Measurements from ENCODE around the gene INHBA. TPM values are rescaled to one million over a fixed set of nuclear protein-coding genes. Genes with fewer than 3 reads are reported as not detected.

Gene INHBA
- total and polyA plus RNA-seq, 2 experiments from 2014 or later = 0.94 to 1.3 TPM

DNA sequence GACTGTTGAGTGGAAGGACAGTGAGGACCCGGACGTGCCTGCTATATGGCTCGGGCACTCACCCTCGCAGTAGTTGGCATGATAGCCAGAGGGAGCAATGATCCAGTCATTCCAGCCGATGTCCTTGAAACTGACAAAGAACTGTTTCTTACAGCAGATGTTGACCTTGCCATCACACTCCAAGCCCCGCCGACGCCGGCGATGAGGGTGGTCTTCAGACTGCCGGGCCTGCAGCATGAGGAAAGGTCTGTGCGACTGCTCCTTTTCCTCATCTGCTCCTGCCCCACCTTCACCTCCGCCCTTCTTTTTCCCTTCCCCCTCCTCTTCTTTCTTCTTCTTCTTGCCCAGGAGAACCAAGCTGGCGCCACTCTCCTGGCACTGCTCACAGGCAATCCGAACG, 13.1 kb downstream of the INHBA start:
- Mint-ChIP-seq H3K27me3 (ENCODE audit: insufficient read depth, low read depth, poor library complexity) (no peaks in the 10 kb centered on the region), H3K4me1 (peaks cover 38% of the 10 kb centered on the region), H3K36me3 (ENCODE audit: low read depth) (no peaks in the 10 kb centered on the region), H3K4me3 (no peak overlapping the region), H3K27ac (no peak overlapping the region), H3K9me3 (no peaks in the 10 kb centered on the region)
- Histone ChIP-seq H3F3A (replicated peaks; ENCODE audit: low read depth) (no peaks in the 10 kb centered on the region), H4K20me1 (replicated peaks; ENCODE audit: insufficient read depth) (no peaks in the 10 kb centered on the region), H3K4me3 (no peak overlapping the region), H3K4me1 (ENCODE audit: insufficient read depth) (peaks cover 38% of the 10 kb centered on the region), H3K27me3 (ENCODE audit: insufficient read depth) (no peaks in the 10 kb centered on the region), H3K27ac (ENCODE audit: low read depth) (no peak overlapping the region), H2AFZ (no peak overlapping the region), H3K79me2 (replicated peaks; ENCODE audit: insufficient read depth) (no peaks in the 10 kb centered on the region), H3K9me2 (ENCODE audit: insufficient read depth) (no peaks in the 10 kb centered on the region), H3K4me2 (no peak overlapping the region), H3K36me3 (ENCODE audit: insufficient read depth) (no peaks in the 10 kb centered on the region)
- DNase-seq (ENCODE audit: low spot score) (no peak), ATAC-seq (no peak)
- no peak for TF ChIP-seq EZH2 (IDR thresholded peaks at IDR 0.05; ENCODE audit: low read depth, unreplicated experiment)
- TF ChIP-seq EZH2phosphoT487 (IDR thresholded peaks at IDR 0.05; ENCODE audit: unreplicated experiment) = no peak
- no peak for TF ChIP-seq ZNF331 (CRISPR knock-in tag; IDR thresholded peaks at IDR 0.05; ENCODE audit: low read depth)
- TF ChIP-seq CREB1 (CRISPR knock-in tag; IDR thresholded peaks at IDR 0.05; ENCODE audit: low read depth) = no peak

DNA sequence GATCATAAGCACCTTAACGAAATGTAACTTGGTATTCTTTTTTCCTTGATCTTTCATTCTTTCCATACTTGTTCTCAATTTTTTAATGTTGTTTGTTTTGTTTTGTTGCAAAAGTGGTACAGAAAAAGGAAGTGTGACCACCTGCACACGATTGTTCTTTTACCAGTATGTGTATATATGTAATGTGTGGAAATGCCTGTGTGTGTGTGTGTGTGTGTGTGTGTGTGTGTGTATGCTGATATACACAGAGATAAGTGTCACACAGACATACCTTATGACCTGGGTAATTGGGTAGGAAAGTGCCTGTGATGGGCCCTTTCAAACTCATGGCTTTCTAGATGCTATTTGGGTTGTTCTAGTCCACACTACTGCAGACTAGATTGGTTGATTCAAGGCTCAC, 14.0 kb downstream of the INHBA start:
- H3K36me3 ChIP-seq (ENCODE audit: insufficient read depth) = no peaks in the 10 kb centered on the region
- H3K4me3 ChIP-seq = no peak overlapping the region
- no peaks in the 10 kb centered on the region for H3K79me2 ChIP-seq (replicated peaks; ENCODE audit: insufficient read depth)
- H3K4me2 ChIP-seq = no peak overlapping the region
- no peak overlapping the region for H2AFZ ChIP-seq
- no peak for DNase-seq (ENCODE audit: low spot score)
- no peak overlapping the region for H3K27ac ChIP-seq (ENCODE audit: low read depth)
- H4K20me1 ChIP-seq (replicated peaks; ENCODE audit: insufficient read depth) = no peaks in the 10 kb centered on the region
- no peak for ATAC-seq
- Mint-ChIP-seq H3K4me1 (peaks cover 33% of the 10 kb centered on the region), H3K9me3 (no peaks in the 10 kb centered on the region), H3K36me3 (ENCODE audit: low read depth) (no peaks in the 10 kb centered on the region), H3K27me3 (ENCODE audit: insufficient read depth, low read depth, poor library complexity) (no peaks in the 10 kb centered on the region), H3K4me3 (no peak overlapping the region), H3K27ac (no peak overlapping the region)
- H3F3A ChIP-seq (replicated peaks; ENCODE audit: low read depth) = no peaks in the 10 kb centered on the region
- no peaks in the 10 kb centered on the region for H3K27me3 ChIP-seq (ENCODE audit: insufficient read depth)
- peaks cover 29% of the 10 kb centered on the region for H3K4me1 ChIP-seq (ENCODE audit: insufficient read depth)
- H3K9me2 ChIP-seq (ENCODE audit: insufficient read depth) = no peaks in the 10 kb centered on the region
- TF ChIP-seq CREB1 (CRISPR knock-in tag; IDR thresholded peaks at IDR 0.05; ENCODE audit: low read depth) (no peak), JUNB (IDR thresholded peaks at IDR 0.05; ENCODE audit: unreplicated experiment) (no peak), EZH2phosphoT487 (IDR thresholded peaks at IDR 0.05; ENCODE audit: unreplicated experiment) (no peak), POLR2AphosphoS5 (IDR thresholded peaks at IDR 0.05; ENCODE audit: low read depth) (no peak), STAT1 (IDR thresholded peaks at IDR 0.05; ENCODE audit: unreplicated experiment) (no peak), ZNF331 (CRISPR knock-in tag; IDR thresholded peaks at IDR 0.05; ENCODE audit: low read depth) (no peak), EZH2 (IDR thresholded peaks at IDR 0.05; ENCODE audit: low read depth, unreplicated experiment) (no peak), ZNF114 (CRISPR knock-in tag; IDR thresholded peaks at IDR 0.05) (no peak), NANOG (IDR thresholded peaks at IDR 0.05; ENCODE audit: borderline replicate concordance) (no peak)
- TF ChIP-seq, protein P1, sequence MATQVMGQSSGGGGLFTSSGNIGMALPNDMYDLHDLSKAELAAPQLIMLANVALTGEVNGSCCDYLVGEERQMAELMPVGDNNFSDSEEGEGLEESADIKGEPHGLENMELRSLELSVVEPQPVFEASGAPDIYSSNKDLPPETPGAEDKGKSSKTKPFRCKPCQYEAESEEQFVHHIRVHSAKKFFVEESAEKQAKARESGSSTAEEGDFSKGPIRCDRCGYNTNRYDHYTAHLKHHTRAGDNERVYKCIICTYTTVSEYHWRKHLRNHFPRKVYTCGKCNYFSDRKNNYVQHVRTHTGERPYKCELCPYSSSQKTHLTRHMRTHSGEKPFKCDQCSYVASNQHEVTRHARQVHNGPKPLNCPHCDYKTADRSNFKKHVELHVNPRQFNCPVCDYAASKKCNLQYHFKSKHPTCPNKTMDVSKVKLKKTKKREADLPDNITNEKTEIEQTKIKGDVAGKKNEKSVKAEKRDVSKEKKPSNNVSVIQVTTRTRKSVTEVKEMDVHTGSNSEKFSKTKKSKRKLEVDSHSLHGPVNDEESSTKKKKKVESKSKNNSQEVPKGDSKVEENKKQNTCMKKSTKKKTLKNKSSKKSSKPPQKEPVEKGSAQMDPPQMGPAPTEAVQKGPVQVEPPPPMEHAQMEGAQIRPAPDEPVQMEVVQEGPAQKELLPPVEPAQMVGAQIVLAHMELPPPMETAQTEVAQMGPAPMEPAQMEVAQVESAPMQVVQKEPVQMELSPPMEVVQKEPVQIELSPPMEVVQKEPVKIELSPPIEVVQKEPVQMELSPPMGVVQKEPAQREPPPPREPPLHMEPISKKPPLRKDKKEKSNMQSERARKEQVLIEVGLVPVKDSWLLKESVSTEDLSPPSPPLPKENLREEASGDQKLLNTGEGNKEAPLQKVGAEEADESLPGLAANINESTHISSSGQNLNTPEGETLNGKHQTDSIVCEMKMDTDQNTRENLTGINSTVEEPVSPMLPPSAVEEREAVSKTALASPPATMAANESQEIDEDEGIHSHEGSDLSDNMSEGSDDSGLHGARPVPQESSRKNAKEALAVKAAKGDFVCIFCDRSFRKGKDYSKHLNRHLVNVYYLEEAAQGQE (IDR thresholded peaks at IDR 0.05; ENCODE audit: unreplicated experiment) = no peak
- TF ChIP-seq, protein P2, sequence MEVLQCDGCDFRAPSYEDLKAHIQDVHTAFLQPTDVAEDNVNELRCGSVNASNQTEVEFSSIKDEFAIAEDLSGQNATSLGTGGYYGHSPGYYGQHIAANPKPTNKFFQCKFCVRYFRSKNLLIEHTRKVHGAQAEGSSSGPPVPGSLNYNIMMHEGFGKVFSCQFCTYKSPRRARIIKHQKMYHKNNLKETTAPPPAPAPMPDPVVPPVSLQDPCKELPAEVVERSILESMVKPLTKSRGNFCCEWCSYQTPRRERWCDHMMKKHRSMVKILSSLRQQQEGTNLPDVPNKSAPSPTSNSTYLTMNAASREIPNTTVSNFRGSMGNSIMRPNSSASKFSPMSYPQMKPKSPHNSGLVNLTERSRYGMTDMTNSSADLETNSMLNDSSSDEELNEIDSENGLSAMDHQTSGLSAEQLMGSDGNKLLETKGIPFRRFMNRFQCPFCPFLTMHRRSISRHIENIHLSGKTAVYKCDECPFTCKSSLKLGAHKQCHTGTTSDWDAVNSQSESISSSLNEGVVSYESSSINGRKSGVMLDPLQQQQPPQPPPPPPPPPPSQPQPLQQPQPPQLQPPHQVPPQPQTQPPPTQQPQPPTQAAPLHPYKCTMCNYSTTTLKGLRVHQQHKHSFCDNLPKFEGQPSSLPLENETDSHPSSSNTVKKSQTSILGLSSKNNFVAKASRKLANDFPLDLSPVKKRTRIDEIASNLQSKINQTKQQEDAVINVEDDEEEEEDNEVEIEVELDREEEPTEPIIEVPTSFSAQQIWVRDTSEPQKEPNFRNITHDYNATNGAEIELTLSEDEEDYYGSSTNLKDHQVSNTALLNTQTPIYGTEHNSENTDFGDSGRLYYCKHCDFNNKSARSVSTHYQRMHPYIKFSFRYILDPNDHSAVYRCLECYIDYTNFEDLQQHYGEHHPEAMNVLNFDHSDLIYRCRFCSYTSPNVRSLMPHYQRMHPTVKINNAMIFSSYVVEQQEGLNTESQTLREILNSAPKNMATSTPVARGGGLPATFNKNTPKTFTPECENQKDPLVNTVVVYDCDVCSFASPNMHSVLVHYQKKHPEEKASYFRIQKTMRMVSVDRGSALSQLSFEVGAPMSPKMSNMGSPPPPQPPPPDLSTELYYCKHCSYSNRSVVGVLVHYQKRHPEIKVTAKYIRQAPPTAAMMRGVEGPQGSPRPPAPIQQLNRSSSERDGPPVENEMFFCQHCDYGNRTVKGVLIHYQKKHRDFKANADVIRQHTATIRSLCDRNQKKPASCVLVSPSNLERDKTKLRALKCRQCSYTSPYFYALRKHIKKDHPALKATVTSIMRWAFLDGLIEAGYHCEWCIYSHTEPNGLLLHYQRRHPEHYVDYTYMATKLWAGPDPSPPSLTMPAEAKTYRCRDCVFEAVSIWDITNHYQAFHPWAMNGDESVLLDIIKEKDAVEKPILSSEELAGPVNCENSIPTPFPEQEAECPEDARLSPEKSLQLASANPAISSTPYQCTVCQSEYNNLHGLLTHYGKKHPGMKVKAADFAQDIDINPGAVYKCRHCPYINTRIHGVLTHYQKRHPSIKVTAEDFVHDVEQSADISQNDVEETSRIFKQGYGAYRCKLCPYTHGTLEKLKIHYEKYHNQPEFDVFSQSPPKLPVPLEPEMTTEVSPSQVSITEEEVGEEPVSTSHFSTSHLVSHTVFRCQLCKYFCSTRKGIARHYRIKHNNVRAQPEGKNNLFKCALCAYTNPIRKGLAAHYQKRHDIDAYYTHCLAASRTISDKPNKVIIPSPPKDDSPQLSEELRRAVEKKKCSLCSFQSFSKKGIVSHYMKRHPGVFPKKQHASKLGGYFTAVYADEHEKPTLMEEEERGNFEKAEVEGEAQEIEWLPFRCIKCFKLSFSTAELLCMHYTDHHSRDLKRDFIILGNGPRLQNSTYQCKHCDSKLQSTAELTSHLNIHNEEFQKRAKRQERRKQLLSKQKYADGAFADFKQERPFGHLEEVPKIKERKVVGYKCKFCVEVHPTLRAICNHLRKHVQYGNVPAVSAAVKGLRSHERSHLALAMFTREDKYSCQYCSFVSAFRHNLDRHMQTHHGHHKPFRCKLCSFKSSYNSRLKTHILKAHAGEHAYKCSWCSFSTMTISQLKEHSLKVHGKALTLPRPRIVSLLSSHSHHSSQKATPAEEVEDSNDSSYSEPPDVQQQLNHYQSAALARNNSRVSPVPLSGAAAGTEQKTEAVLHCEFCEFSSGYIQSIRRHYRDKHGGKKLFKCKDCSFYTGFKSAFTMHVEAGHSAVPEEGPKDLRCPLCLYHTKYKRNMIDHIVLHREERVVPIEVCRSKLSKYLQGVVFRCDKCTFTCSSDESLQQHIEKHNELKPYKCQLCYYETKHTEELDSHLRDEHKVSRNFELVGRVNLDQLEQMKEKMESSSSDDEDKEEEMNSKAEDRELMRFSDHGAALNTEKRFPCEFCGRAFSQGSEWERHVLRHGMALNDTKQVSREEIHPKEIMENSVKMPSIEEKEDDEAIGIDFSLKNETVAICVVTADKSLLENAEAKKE (CRISPR knock-in tag; IDR thresholded peaks at IDR 0.05) = no peak
